ENCODE data around the gene SORCS2. TPM values are rescaled to one million over a fixed set of nuclear protein-coding genes. Genes with fewer than 3 reads are reported as not detected.

The SORCS2 gene
- total RNA-seq, 1 donor from 2014 or later: 1.7 TPM

- DNase-seq (ENCODE audit: low spot score): peak; percentile 51
Observed at GRCh38 chr4:7651461-7651921, 459.2 kb downstream of the SORCS2 start.

- no peak for DNase-seq (ENCODE audit: low spot score)
Observed at GRCh38 chr4:7652006-7652405, 459.7 kb downstream of the SORCS2 start.

DNA sequence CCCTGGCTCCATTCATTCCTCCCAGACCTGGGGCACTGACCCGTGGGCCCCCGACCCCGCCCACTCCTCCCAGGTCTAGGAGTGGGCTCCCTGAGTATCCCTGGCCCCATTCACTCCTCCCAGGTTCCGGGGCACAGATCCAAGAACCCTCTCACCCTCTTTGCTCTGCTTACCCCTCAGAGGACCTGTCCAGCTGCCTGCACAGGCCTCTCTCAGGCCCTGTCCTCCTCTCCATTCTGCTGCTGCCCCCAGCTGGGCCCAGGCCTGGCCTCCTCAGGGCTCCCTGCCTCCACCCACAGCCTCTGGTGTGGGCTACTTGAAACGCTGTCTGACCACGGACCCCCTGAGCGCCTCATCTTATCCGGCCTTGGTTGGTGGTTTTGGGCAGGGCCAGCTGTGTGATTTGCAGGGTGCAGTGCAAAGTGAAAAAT lies 460.1 kb downstream of the SORCS2 start:
- DNase-seq (ENCODE audit: low spot score): no peak

GRCh38 chr4:7652906-7653305 lies 460.6 kb downstream of the SORCS2 start:
- no peak for DNase-seq (ENCODE audit: low spot score)

- no peak for DNase-seq (ENCODE audit: low spot score)
Observed at GRCh38 chr4:7653510-7654369, 461.4 kb downstream of the SORCS2 start.

GRCh38 chr4:7654550-7655445 lies 462.5 kb downstream of the SORCS2 start:
- DNase-seq (ENCODE audit: low spot score): no peak

DNA sequence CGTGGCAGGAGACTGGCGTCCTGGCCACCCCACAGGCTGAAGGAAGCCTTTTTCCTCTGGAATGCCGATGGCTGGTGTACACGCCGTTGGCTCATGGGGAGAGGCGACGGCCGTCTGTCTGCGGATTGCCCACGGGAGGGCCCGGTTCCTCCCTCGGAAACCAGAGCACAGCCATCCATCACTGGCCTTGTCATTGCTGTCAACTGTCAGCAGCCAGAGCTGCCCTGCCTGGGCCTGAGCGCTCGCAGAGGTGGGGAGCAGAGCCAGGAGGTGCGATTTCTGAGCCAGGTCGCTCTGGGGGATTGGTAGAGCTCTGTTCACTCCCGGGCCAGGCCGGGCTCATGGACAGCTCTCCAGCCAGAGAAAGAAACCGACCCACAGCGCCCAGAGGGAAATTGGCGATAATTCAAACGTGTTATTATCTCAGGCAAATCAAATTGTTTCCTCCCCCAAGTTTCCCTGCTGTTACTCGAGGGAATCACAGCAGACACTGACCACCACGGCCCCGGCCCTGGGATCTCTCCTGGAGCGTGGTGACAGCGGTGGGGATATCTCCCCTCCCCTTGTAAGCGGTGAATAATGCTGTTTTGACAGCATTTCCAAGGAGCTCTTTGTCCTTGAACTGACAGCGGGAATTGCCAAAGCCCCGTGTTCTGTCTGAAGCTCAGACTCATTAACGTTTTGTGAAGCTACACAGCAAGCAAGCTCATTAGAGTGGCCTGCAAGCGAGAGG lies 463.3 kb downstream of the SORCS2 start:
- DNase-seq (ENCODE audit: low spot score): no peak

- DNase-seq (ENCODE audit: low spot score): no peak
Observed at GRCh38 chr4:7656244-7656800, 464.0 kb downstream of the SORCS2 start.

DNA sequence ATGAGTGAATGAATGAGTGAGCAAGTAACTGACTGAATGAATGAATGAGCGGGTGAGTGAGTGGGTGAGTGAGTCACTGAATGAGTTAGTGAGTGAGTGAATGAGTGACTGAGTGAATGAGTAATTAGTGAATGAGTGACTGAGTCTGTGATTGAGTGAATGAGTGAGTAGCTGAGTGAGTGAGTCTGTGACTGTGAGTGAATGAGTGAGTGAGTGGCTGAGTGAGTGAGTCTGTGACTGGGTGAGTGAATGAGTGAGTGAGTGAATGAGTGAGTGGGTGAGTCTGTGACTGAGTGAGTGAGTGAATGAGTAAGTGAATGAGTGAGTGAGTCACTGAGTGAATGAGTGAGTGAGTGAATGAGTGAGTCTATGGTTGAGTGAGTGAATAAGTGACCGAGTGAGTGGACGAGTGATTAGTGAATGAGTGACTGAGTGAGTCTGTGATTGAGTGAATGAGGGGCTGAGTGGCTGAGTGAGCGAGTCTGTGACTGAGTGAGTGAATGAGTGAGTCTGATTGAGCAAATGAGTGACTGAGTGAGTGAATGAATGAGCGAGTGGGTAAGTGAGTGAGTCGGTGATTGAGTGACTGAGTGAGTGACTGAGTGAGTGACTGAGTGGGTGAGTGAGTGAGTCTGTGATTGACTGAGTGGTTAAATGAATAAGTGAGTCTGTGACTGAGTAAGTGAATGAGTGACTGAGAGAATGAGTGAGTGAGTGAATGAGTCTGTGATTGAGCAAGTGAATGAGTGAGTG lies 465.4 kb downstream of the SORCS2 start:
- DNase-seq (ENCODE audit: low spot score): no peak

DNA sequence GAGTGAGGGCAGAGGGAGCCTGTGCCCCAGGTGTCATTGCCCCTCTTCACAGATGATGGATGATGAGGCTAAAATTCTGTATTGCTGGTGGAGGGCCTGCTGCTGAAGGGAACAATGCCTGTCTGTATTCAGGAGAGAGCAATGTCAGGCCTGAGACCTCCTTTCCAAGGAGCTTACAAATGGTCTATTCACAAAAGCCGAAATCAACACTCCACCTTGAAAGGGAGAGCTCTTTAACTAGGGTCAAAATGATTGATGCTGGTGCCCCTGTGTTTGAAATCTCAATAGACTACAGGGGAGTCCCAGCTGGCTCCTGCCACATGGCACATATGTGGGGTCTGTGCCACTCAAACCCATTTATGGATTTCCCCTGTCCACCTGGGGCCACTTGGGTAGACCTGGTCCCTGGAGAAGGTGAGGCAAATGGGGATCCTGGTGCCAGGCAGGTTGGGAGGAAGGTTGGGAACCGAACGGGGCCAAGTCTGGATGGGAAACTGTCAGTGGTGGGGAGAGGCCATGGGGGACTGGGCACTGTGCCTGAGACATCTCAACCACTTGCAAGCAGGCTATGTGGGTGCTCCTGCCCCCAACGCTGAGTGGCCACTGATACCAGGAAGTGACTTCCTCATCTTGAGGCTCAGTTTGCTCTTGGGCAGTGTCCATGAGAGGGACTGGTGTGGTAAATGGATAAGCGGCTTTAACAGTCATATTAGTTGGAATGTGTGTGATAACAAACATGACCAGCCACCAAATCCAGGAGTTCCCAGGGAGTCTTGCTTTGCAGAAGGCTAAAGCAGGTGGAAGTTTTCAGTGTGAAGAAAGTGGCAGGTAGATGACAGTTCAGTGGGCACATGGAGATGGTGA lies 466.2 kb downstream of the SORCS2 start:
- DNase-seq (ENCODE audit: low spot score): no peak

- DNase-seq (ENCODE audit: low spot score): no peak
Observed at GRCh38 chr4:7659429-7660175, 467.3 kb downstream of the SORCS2 start.

DNA sequence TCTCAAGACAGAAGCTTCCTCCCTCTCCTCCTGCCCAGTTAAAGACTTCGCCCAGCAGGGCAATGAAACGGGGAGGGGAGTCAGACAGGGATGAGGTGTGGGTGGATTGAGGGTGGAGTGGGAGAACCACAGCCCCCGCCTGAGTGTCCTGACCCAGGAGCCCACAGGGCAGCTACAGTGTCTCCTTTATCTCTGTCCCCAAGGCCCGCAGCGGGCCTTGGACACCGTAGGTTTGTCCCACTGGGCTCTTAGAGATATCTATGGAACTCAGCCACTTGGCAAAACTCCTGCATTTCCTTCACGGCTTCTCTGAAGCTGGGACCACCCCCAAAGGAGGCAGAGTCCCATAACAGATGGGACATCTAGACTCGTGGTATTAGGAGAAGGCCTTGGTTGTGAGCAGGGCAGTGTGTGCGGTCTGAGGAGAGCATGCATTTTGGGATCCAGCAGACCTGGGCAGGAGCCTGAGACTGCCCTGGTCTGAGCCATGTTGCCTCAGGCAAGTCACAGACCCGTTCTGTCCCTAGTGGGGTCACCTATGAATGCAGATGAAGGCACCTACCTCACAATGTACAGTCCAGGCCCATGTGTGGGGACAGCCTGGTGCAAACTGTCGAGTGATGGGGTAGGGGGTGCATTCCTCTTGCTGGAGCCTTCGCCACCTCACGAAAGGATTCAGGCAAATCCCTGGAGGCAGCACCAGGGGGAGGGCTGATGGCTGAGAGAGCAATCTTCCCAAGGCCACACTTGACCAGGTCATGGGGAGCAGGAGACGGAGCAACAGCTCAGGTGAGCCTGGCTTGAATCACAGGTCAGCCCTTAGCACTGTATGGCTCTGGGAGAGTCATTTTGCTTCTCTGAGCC lies 468.1 kb downstream of the SORCS2 start:
- DNase-seq (ENCODE audit: low spot score): no peak

DNA sequence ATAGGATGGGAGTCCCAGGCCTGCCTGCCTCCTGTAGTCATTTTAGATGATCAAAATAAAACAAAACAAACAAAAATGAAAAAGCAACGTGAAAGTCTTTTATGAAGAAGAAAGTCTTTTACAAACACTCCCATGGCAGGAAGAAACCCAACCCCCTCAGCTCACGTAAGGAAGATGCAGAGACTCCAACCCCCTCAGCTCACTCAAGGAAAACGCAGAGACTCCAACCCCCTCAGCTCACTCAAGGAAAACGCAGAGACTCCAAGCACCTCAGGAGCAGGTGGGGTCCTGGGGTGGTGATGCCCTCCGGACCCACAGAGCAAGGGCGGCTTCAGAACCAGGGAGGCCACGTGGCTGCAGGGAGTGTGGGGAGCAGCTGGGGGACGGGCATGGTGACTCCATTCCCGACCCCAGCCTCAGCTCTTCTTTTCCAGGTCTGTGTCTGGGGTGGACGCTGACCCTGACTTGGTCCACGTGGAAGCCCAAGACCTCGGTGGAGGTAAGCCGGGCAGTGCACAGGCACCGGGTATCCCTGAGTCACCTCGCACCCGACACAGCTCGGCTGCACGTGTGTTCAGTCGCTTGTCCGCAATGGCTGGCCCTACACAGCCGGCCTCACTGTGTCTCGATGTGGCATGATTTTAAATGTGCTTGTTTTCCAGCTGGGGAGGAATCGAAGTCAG lies 468.9 kb downstream of the SORCS2 start:
- no peak for DNase-seq (ENCODE audit: low spot score)

- DNase-seq (ENCODE audit: low spot score): no peak
Observed at GRCh38 chr4:7661846-7662506, 469.6 kb downstream of the SORCS2 start.

DNA sequence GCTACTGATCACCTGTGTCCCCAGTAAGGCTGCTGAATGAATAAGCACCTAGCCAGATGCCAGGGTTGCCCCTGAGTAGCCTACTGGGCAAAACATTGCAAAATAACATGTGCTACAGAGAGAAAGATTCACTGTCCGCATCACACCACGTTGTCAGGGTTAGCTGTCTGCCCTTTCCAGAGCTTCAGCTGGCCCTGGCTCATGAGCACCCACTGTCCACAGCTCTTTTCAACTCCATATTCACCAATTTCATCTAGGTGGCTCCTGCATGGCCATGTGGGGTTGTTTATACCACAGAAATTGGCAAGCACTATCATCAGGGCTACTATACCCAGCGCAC lies 470.1 kb downstream of the SORCS2 start:
- DNase-seq (ENCODE audit: low spot score): no peak

DNA sequence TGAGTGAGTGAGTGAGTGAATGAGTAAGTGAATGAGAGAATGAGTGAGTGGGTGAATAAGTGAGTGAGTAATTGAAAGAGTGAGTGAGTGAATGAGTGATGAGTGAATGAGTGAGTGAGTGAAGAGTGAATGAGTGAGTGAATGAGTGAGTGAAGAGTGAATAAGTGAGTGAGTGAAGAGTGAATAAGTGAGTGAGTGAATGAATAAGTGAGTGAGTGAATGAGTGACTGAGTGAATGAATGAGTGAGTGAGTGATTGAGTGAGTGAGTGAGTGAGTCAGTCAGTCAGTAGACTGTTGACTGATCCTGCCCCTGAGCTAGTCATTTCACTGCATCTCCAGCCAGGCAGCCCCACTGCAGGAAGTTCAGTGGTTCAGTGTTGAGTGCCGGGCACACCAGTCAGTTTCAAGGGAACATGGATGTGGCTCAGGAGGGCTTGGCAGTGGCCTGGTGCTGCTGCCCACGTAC lies 470.8 kb downstream of the SORCS2 start:
- DNase-seq (ENCODE audit: low spot score): no peak

DNA sequence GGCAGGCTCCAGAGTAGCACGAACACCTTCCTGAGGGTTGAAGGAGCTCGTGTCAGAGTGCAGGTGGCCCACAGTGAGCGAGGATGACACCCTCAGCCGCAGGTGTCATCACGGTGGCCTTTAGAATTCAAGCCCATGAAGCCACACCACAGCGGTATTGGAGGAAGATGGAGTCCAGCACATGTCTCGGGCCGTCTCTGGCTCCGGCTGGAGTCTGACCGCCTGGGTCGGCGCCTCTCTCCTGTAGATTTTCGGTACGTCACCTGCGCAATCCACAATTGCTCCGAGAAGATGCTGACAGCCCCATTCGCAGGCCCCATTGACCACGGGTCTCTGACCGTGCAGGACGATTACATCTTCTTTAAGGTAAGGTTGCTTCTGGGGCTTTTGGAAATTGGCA lies 471.8 kb downstream of the SORCS2 start:
- no peak for DNase-seq (ENCODE audit: low spot score)

All from mucosa of gallbladder (tissue), 1 donor.